ENCODE results near the gene LLGL2. TPM values are rescaled to one million over a fixed set of nuclear protein-coding genes. Genes with fewer than 3 reads are reported as not detected.
"Not testable (repeated sequence)": the region's sequence is repeated elsewhere in the genome, so short reads cannot be mapped to it uniquely, and the experiment has no call there.

Gene LLGL2, protein sequence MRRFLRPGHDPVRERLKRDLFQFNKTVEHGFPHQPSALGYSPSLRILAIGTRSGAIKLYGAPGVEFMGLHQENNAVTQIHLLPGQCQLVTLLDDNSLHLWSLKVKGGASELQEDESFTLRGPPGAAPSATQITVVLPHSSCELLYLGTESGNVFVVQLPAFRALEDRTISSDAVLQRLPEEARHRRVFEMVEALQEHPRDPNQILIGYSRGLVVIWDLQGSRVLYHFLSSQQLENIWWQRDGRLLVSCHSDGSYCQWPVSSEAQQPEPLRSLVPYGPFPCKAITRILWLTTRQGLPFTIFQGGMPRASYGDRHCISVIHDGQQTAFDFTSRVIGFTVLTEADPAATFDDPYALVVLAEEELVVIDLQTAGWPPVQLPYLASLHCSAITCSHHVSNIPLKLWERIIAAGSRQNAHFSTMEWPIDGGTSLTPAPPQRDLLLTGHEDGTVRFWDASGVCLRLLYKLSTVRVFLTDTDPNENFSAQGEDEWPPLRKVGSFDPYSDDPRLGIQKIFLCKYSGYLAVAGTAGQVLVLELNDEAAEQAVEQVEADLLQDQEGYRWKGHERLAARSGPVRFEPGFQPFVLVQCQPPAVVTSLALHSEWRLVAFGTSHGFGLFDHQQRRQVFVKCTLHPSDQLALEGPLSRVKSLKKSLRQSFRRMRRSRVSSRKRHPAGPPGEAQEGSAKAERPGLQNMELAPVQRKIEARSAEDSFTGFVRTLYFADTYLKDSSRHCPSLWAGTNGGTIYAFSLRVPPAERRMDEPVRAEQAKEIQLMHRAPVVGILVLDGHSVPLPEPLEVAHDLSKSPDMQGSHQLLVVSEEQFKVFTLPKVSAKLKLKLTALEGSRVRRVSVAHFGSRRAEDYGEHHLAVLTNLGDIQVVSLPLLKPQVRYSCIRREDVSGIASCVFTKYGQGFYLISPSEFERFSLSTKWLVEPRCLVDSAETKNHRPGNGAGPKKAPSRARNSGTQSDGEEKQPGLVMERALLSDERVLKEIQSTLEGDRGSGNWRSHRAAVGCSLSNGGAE
- total RNA-seq = 10 to 100 TPM; 15.6 to 17.1 TPM

DNA sequence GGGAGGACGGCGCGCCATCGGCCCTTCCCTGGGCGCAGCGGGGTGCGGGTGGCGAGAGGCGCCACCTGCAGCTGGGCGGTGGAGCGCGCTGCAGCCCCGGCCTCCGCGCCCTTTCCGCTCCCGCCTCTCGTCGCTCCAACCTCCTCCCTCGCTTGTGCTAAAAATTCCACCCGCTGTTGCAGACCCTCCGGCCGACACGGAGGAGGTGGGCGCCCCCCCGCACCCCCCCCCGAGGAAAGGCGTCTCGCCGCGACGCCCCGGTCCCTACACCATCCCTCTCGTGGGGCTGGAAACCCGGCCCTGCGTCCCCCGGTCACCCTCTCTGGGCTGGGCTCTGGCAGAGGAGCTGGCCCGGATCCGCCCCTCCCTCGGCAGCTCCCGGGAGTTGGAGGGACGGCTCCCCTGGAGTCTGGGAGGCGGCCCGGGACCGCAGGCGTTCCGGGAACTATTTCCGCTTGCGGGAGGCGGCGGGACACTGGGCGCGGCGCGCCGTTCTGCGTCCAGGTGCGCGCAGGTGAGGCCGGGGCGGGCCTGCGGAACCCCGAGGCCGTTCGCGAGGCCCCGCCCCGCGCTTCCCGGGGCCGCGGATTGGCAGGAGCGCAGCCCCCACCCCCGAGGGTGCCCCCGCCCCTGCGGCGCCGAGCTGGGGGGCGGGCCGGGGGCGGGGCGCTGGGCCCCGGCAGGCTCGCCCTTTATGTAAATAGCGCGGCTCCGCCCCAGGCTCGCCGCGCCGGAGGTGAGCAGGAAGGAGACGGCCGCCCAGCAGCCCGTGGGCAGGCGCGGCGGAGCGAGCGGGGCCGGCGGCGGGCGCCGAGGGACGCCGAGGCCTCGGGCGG, at the start of gene LLGL2:
Gene LLGL2 (plus strand): TSS at position 728 of the 836 bp plus-strand sequence. CDS start 17,730 bp downstream, outside the sequence.
- DNase-seq = peak; percentile 86
- Mint-ChIP-seq H3K36me3 (peaks cover 8% of the 10 kb centered on the region), H3K4me3 (peak within 1 kb of the TSS; percentile 68), H3K27me3 (no peaks in the 10 kb centered on the region), H3K9me3 (no peaks in the 10 kb centered on the region), H3K4me1 (ENCODE audit: low read depth) (peaks cover 12% of the 10 kb centered on the region), H3K27ac (no peak within 1 kb of the TSS)
- CTCF ChIA-PET = interaction anchor here (0.8 to 1.8 kb wide), 5 partner anchors 9 to 236 kb away, joined by 3 to 19 read pairs (median 4); partner anchors contain the start of genes SLC25A19 and TSEN54
- POLR2A ChIA-PET = interaction anchor here (1.3 to 3.6 kb wide), 2 partner anchors 8 to 10 kb away, joined by 6 to 17 read pairs; partner anchors contain the start of gene TSEN54
- intact Hi-C loops (cut with micrococcal nuclease) = loop anchor here (1.0 kb wide), 1 partner anchor 9 kb away; the partner anchor contains the start of gene TSEN54

DNA sequence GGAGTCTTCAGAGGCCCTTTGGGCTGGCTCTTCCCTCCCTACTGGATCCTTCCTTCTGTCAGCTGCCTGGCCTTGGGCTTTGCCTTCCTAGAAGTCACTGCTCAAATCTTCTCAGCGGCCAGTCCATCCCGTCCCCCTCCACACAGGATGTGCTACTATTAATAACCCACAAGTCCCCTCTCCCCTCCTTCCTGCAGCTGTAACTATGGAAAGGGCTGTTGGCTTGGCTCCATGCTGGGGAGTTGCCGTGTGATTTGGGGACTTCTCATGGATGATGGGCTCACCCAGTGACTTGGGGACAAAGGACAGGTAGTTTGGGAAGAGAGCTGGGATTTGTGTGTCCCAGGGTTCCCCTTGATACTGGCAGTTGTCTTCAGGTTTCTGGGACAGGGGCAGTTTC, 49.6 kb upstream of the LLGL2 start:
- no peak for DNase-seq
- Mint-ChIP-seq H3K27me3 (no peaks in the 10 kb centered on the region), H3K36me3 (peaks cover 7% of the 10 kb centered on the region), H3K9me3 (no peaks in the 10 kb centered on the region), H3K4me1 (ENCODE audit: low read depth) (no peaks in the 10 kb centered on the region), H3K4me3 (no peak overlapping the region), H3K27ac (no peak overlapping the region)
- ChIA-PET POLR2A (no interaction called here), CTCF (interaction anchor here (1.1 kb wide), 1 partner anchor 278 kb away, joined by 3 read pairs; no protein-coding TSS in a partner anchor)
- intact Hi-C loops (cut with micrococcal nuclease) = no loop called here

DNA sequence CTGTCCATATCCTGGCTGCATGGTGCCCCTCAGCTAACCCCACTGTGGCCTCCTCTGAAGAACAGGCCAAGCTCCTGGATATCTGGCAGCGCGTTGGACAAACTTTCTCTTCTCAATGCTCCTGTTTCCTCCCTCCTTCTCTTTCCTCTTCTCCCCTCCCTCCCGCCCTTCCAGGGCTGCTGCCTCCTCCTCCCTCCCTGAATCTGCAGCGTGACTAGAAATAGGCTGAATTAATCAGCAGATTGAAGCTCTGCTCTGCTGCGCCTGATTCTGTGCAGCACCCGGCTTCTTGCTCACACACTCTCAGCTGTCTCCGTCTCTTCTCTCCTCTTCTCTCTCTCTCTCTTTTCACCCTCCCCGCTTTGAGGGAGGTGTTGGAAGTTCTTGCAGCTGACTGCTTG, 49.2 kb upstream of the LLGL2 start:
- H3K27ac Mint-ChIP-seq = no peak overlapping the region
- ChIA-PET POLR2A (interaction anchor here (0.5 kb wide), 1 partner anchor 125 kb away, joined by 3 read pairs; no protein-coding TSS in a partner anchor), CTCF (no interaction called here)
- H3K4me3 Mint-ChIP-seq = no peak overlapping the region
- DNase-seq = no peak
- no peaks in the 10 kb centered on the region for H3K27me3 Mint-ChIP-seq
- no peaks in the 10 kb centered on the region for H3K4me1 Mint-ChIP-seq (ENCODE audit: low read depth)
- peaks cover 7% of the 10 kb centered on the region for H3K36me3 Mint-ChIP-seq
- intact Hi-C loops (cut with micrococcal nuclease) = no loop called here
- H3K9me3 Mint-ChIP-seq = no peaks in the 10 kb centered on the region

DNA sequence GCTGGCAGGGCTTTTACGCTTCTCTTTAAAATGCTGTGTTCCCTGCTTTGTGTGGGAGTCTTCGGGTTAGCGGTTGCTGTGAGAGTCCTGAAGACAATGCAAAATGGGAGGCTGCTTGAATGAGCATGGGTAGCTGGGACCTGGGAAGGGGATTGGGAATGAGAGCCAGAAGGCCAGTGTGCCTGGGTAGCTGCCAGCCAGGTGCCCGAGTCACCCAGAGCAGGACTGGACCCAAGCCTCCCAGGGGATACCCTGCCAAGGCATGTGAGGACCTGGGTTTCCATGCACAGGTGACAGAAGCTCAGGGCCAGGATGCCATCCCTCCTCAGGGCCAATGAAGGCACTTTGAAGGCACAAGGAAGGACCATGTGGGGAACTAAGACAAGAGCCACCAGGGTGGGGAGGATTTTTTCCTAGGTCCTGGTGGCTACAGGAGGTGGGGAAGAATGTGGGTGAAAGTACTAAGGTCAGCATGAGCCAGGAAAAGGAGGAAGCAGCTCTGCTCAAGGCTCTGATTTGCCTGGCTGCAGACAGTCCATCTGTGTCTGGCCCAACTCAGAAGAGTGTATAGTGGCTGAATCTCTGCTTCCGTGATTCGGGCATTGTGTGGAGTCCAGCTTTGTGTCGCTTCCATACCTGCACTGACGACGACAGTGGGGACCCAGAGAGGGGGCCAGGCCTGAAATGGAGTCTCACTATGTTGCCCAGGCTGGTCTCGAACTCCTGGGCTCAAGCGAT, 48.6 kb upstream of the LLGL2 start:
- DNase-seq = no peak
- Mint-ChIP-seq H3K27ac (no peak overlapping the region), H3K36me3 (peaks cover 7% of the 10 kb centered on the region), H3K4me1 (ENCODE audit: low read depth) (no peaks in the 10 kb centered on the region), H3K9me3 (no peaks in the 10 kb centered on the region), H3K27me3 (no peaks in the 10 kb centered on the region), H3K4me3 (no peak overlapping the region)
- CTCF ChIA-PET = no interaction called here
- POLR2A ChIA-PET = interaction anchor here (0.5 kb wide), 1 partner anchor 125 kb away, joined by 3 read pairs; no protein-coding TSS in a partner anchor
- intact Hi-C loops (cut with micrococcal nuclease) = no loop called here

DNA sequence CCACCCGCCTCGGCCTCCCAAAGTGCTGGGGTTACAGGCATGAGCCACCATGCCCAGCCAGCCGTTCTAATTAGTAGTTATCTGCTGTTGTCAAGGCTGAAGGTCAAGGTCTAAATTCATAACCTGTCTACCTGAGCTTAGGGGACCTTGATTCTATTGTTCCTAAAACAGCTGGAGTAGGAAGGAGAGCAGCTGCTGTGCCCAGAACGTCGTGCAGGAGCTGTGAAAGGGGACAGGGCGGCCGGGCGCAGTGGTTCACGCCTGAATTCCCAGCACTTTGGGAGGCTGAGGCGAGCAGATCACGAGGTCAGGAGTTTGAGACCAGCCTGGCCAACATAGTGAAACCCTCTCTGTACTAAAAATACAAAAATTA, 48.0 kb upstream of the LLGL2 start:
- H3K36me3 Mint-ChIP-seq; H3K27me3 Mint-ChIP-seq; CTCF ChIA-PET; H3K4me3 Mint-ChIP-seq; DNase-seq; POLR2A ChIA-PET; H3K9me3 Mint-ChIP-seq; H3K4me1 Mint-ChIP-seq (ENCODE audit: low read depth); H3K27ac Mint-ChIP-seq; intact Hi-C loops (cut with micrococcal nuclease): not testable (repeated sequence)

DNA sequence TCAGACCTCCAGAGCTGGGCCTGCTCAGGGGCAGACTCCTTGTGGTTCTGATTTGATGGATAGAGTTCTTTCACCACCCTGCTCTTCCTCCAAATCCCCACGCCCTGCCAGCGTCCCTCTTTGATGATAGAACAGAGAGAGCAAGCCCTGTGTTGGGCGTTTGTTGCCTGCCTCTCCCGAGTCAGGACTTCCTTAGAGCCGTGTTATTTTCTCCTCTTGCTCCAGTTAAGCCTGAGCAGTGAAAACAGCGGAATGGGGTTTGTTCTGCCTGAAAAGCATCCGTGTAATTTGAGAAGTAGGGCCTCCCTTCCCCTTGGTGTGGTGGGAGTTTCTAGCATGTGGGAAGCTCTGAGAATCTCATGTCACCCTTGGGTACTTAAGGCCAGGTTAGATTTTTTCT, 47.0 kb upstream of the LLGL2 start:
- CTCF ChIA-PET = no interaction called here
- H3K36me3 Mint-ChIP-seq = no peaks in the 10 kb centered on the region
- no peak overlapping the region for H3K27ac Mint-ChIP-seq
- no peak overlapping the region for H3K4me3 Mint-ChIP-seq
- no peak for DNase-seq
- no peaks in the 10 kb centered on the region for H3K27me3 Mint-ChIP-seq
- H3K9me3 Mint-ChIP-seq = no peaks in the 10 kb centered on the region
- intact Hi-C loops (cut with micrococcal nuclease) = no loop called here
- POLR2A ChIA-PET = no interaction called here
- no peaks in the 10 kb centered on the region for H3K4me1 Mint-ChIP-seq (ENCODE audit: low read depth)

DNA sequence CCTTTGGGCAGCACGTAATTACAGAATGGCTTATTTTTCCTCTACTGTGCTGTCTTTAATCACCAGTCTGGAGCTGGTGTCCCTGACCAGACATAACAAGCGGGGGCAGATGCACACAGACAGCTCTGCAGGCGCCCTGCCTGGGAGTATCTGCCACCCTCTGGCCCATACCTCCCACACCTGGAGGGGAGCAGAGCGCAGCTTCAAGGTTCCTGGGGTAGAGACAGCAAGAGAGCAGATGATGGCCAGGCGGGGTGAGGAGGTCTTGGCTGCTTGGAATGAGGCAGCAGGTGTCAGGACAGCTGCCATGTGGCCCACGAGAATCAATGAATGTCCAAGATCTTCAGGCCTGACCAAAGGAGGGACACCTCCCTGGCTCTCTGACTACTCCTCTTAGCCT, 45.2 kb upstream of the LLGL2 start:
- Mint-ChIP-seq H3K4me3 (no peak overlapping the region), H3K4me1 (ENCODE audit: low read depth) (no peaks in the 10 kb centered on the region), H3K36me3 (no peaks in the 10 kb centered on the region), H3K27me3 (no peaks in the 10 kb centered on the region), H3K27ac (no peak overlapping the region), H3K9me3 (no peaks in the 10 kb centered on the region)
- ChIA-PET CTCF (interaction anchor here (1.0 kb wide), 1 partner anchor 25 kb away, joined by 3 read pairs; no protein-coding TSS in a partner anchor), POLR2A (no interaction called here)
- intact Hi-C loops (cut with micrococcal nuclease) = no loop called here
- DNase-seq = no peak

DNA sequence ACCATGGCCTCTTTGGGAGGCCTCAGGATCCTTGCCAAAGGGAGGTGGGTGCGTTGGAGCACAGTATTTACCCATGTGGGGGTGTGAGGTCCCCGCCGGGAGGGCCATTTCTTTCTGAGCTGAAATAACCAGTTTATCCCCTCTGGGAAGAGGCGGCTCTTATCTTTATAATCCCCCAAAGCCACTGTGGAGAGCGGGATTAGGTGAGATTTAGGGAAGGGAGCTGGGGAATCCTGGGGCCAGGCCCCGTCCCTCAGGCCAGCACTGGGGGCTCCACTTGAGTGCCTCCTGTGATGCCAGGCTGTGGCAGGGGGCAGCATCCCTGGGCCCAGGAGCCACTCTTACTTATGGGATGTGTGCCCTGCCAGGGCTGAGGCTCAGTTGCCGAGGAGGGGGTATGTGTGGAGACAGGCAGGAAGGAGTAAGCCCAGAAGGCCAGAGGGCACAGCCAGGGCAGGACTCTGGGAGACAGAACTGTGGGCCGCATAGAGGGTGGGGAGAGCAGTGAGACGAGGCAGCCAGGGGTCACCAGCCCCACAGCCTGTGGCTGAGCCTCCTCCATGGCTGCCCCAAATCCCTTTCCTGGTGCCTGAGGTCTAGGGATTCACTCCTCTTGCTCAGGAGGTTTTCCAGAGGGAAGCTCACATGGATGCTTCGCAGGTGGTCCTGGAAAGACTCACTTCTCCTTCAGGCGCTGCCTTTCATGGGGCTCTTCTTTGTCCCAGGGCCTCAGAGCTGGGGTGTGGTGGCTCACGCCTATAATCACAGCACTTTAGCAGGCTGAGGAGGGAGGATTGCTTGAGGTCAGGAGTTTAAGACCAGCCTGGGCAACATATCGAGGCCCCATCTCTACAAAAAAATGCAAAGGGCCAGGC, 44.1 kb upstream of the LLGL2 start:
- ChIA-PET POLR2A (interaction anchor here (1.1 kb wide), 1 partner anchor 25 kb away, joined by 3 read pairs; the partner anchor contains the start of gene TMEM94), CTCF (interaction anchor here (0.8 to 1.0 kb wide), 2 partner anchors 24 to 171 kb away, joined by 3 read pairs; no protein-coding TSS in a partner anchor)
- Mint-ChIP-seq H3K36me3 (peaks cover 1% of the 10 kb centered on the region), H3K4me1 (ENCODE audit: low read depth) (peaks cover 3% of the 10 kb centered on the region), H3K9me3 (no peaks in the 10 kb centered on the region), H3K27ac (no peak overlapping the region), H3K4me3 (no peak overlapping the region), H3K27me3 (no peaks in the 10 kb centered on the region)
- DNase-seq = no peak
- intact Hi-C loops (cut with micrococcal nuclease) = no loop called here

DNA sequence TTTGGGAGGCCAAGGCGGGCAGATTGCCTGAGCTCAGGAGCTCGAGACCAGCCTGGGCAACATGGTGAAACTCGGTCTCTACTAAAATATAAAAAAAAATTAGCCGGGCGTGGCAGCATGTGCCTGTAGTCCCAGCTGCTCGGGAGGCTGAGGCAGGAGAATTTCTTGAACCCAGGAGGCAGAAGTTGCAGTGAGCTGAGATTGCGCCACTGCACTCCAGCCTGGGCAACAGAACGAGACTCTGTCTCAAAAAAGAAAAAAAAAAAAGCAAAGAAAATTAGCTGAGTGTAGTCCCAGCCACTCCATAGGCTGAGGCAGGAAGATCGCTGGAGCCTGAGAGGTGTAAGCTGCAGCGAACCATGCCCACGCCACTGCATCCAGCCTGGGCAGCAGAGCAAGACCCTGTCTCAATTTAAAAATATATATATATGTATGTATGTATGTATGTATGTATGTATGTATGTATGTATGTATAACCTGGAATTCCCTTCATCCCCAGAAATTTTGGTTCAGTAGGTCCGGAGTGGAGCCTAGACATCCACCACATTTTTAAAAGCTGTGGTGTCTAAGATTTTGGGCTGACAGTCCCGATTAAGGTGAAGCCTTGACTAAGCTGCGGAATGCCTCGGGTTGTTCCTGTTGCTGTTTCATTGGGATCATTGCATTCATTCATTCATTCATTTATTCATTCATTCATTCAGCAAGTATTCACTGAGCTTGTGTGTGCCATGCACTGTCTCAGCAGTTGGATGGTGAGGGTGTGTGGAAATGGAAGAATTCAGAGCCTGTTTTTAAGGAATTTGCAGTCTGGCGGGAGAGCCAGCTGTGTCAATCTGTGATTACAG, 43.2 kb upstream of the LLGL2 start:
- H3K4me3 Mint-ChIP-seq = no peak overlapping the region
- POLR2A ChIA-PET = interaction anchor here (0.8 to 1.1 kb wide), 2 partner anchors 26 to 193 kb away, joined by 3 read pairs; partner anchors contain the start of genes SLC25A19 and TMEM94

More for the DNA sequence above, 43.2 kb upstream of the LLGL2 start:
- CTCF ChIA-PET = interaction anchor here (0.8 kb wide), 1 partner anchor 171 kb away, joined by 3 read pairs; no protein-coding TSS in a partner anchor
- Mint-ChIP-seq H3K9me3 (no peaks in the 10 kb centered on the region), H3K27me3 (no peaks in the 10 kb centered on the region), H3K4me1 (ENCODE audit: low read depth) (peaks cover 12% of the 10 kb centered on the region), H3K27ac (no peak overlapping the region), H3K36me3 (peaks cover 1% of the 10 kb centered on the region)
- intact Hi-C loops (cut with micrococcal nuclease) = no loop called here
- no peak for DNase-seq

Data from activated CD4-positive, alpha-beta memory T cell treated with anti-CD3 and anti-CD28 coated beads for 36 hours (primary cell).